Naive B cell (primary cell): ENCODE results near the gene CRYL1. TPM values are rescaled to one million over a fixed set of nuclear protein-coding genes. Genes with fewer than 3 reads are reported as not detected.

Experiments used
- ATAC-seq, 2 donors: fragments of 150-1000 bp; cut with Tn5 transposase; 2 replicates each; pipeline ENCODE4 v1.10.0; 2021; ENCODE audit warnings: low read depth in 2 of 2, mild to moderate bottlenecking in 2 of 2, moderate library complexity in 2 of 2
- DNase-seq: peaks from one replicate; pipeline ENCODE4 v3.0.0; 2022
- H3K27ac Mint-ChIP-seq, 6 donors: one replicate each; pipeline ENCODE4 v1.8.0; 2020 to 2022; ENCODE audit warnings: mild to moderate bottlenecking in 6 of 6, mixed read lengths in 6 of 6, moderate library complexity in 5 of 6, inconsistent platforms in 2 of 6
- H3K27me3 Mint-ChIP-seq, 3 donors: one replicate each; pipeline ENCODE4 v1.8.0; 2021 to 2022; ENCODE audit warnings: mixed read lengths in 3 of 3, mild to moderate bottlenecking in 1 of 3
- H3K36me3 Mint-ChIP-seq, 2 donors: one replicate each; pipeline ENCODE4 v1.8.0; 2020 to 2022; ENCODE audit warnings: mixed read lengths in 2 of 2, inconsistent platforms in 1 of 2, mild to moderate bottlenecking in 1 of 2
- H3K4me1 Mint-ChIP-seq, 3 donors: one replicate each; pipeline ENCODE4 v1.8.0; 2020 to 2022; ENCODE audit warnings: mixed read lengths in 3 of 3, inconsistent platforms in 1 of 3, mild to moderate bottlenecking in 1 of 3, moderate library complexity in 1 of 3
- H3K4me3 Mint-ChIP-seq, 8 donors: one replicate each; pipeline ENCODE4 v1.8.0; 2020 to 2022; ENCODE audit warnings: mild to moderate bottlenecking in 8 of 8, mixed read lengths in 8 of 8, moderate library complexity in 8 of 8, inconsistent platforms in 2 of 8
- H3K9me3 Mint-ChIP-seq, 7 donors: one replicate each; pipeline ENCODE4 v1.8.0; 2020 to 2022; ENCODE audit warnings: mixed read lengths in 7 of 7, mild to moderate bottlenecking in 5 of 7, inconsistent platforms in 2 of 7, moderate library complexity in 1 of 7
- polyA plus RNA-seq, 6 donors: library from polyadenylated mRNA; unstranded; fragments of 300-500 nt; fragmentation: Illumina TruSeq; gene quantifications; one replicate each; pipeline ENCODE4 v1.2.3, GENCODE V29; 2021; ENCODE audit warnings: low read depth in 6 of 6

Gene CRYL1
- 10 to 100 TPM; 18.4 to 35.4 (median 25.8) TPM for polyA plus RNA-seq

GRCh38 chr13:20525601-20526544 lies at the start of gene CRYL1:
Gene CRYL1, minus strand, starts transcription at chr13:20525857. Its CDS starts 63 bp downstream, at chr13:20525794.
- DNase-seq (peak; percentile 67), ATAC-seq (peak; percentile 84 to 85)
- peaks cover 0 to 1% (median 0%) of the 10 kb centered on the region in 7 donors for H3K9me3 Mint-ChIP-seq
- peaks cover 12 to 18% (median 12%) of the 10 kb centered on the region in 3 donors for H3K4me1 Mint-ChIP-seq
- peaks cover 0 to 13% (median 11%) of the 10 kb centered on the region in 3 donors for H3K27me3 Mint-ChIP-seq
- H3K27ac Mint-ChIP-seq: peak within 1 kb of the TSS in 5 of 6 donors; percentile 43 to 97 (median 78)
- H3K36me3 Mint-ChIP-seq: no peaks in the 10 kb centered on the region
- peak within 1 kb of the TSS; percentile 69 to 94 (median 92) for H3K4me3 Mint-ChIP-seq

- DNase-seq (no peak), ATAC-seq (no peak)
- H3K9me3 Mint-ChIP-seq: peaks cover 0 to 8% (median 0%) of the 10 kb centered on the region in 7 donors
- H3K4me3 Mint-ChIP-seq: no peak overlapping the region
- no peak overlapping the region for H3K27ac Mint-ChIP-seq
- H3K36me3 Mint-ChIP-seq: peaks cover 34 to 43% of the 10 kb centered on the region in 2 donors
- H3K4me1 Mint-ChIP-seq: peaks cover 0 to 11% (median 2%) of the 10 kb centered on the region in 3 donors
- H3K27me3 Mint-ChIP-seq: no peaks in the 10 kb centered on the region
These were observed 48.0 kb upstream of the CRYL1 start for GRCh38 chr13:20573636-20574035.

GRCh38 chr13:20573186-20573585 lies 47.5 kb upstream of the CRYL1 start:
- H3K9me3 Mint-ChIP-seq: peaks cover 0 to 6% (median 0%) of the 10 kb centered on the region in 7 donors
- H3K27me3 Mint-ChIP-seq: no peaks in the 10 kb centered on the region
- DNase-seq (no peak), ATAC-seq (no peak)
- H3K4me1 Mint-ChIP-seq: peaks cover 0 to 11% (median 2%) of the 10 kb centered on the region in 3 donors
- peaks cover 30 to 38% of the 10 kb centered on the region in 2 donors for H3K36me3 Mint-ChIP-seq
- peak overlapping the region in 1 of 6 donors; percentile 39 for H3K27ac Mint-ChIP-seq
- H3K4me3 Mint-ChIP-seq: no peak overlapping the region

GRCh38 chr13:20571676-20572075 lies 46.0 kb upstream of the CRYL1 start:
- H3K27ac Mint-ChIP-seq: peak overlapping the region in 1 of 6 donors; percentile 12
- H3K4me1 Mint-ChIP-seq: peaks cover 6 to 20% (median 8%) of the 10 kb centered on the region in 3 donors
- H3K4me3 Mint-ChIP-seq: no peak overlapping the region
- DNase-seq (no peak), ATAC-seq (no peak)
- H3K27me3 Mint-ChIP-seq: no peaks in the 10 kb centered on the region
- H3K9me3 Mint-ChIP-seq: peaks cover 0 to 1% (median 0%) of the 10 kb centered on the region in 7 donors
- H3K36me3 Mint-ChIP-seq: peaks cover 18 to 25% of the 10 kb centered on the region in 2 donors

- H3K9me3 Mint-ChIP-seq: no peaks in the 10 kb centered on the region
- H3K36me3 Mint-ChIP-seq: peaks cover 8 to 14% of the 10 kb centered on the region in 2 donors
- no peaks in the 10 kb centered on the region for H3K27me3 Mint-ChIP-seq
- H3K27ac Mint-ChIP-seq: no peak overlapping the region
- DNase-seq (no peak), ATAC-seq (no peak)
- H3K4me1 Mint-ChIP-seq: peaks cover 9 to 20% (median 16%) of the 10 kb centered on the region in 3 donors
- H3K4me3 Mint-ChIP-seq: no peak overlapping the region
These were observed 44.9 kb upstream of the CRYL1 start for GRCh38 chr13:20570517-20570916.

- H3K27me3 Mint-ChIP-seq: no peaks in the 10 kb centered on the region
- H3K36me3 Mint-ChIP-seq: peaks cover 3 to 8% of the 10 kb centered on the region in 2 donors
- no peak for DNase-seq
- peaks cover 0 to 6% (median 4%) of the 10 kb centered on the region in 7 donors for H3K9me3 Mint-ChIP-seq
- H3K4me3 Mint-ChIP-seq: peak overlapping the region; percentile 92 to 97 (median 94)
- H3K27ac Mint-ChIP-seq: peak overlapping the region; percentile 80 to 95 (median 92)
- H3K4me1 Mint-ChIP-seq: peaks cover 9 to 20% (median 16%) of the 10 kb centered on the region in 3 donors
- no peak for ATAC-seq
These were observed 42.3 kb upstream of the CRYL1 start for GRCh38 chr13:20567881-20568528.

GRCh38 chr13:20566898-20567874 lies 41.5 kb upstream of the CRYL1 start, which contains the start of gene IFT88:
Gene IFT88, plus strand, starts transcription at chr13:20567157. Its CDS starts 7,229 bp downstream, at chr13:20574386.
- peak; percentile 86 for DNase-seq
- Mint-ChIP-seq H3K27ac (peak within 1 kb of the TSS; percentile 86 to 95 (median 92)), H3K4me3 (peak within 1 kb of the TSS; percentile 92 to 97 (median 94)), H3K9me3 (peaks cover 0 to 6% (median 4%) of the 10 kb centered on the region in 7 donors), H3K36me3 (peaks cover 3 to 6% of the 10 kb centered on the region in 2 donors), H3K4me1 (peaks cover 9 to 16% (median 13%) of the 10 kb centered on the region in 3 donors), H3K27me3 (no peaks in the 10 kb centered on the region)
- ATAC-seq: peak; percentile 82 to 86

- Mint-ChIP-seq H3K27ac (peak overlapping the region; percentile 86 to 95 (median 90)), H3K9me3 (peaks cover 0 to 6% (median 4%) of the 10 kb centered on the region in 7 donors)
These were observed 40.8 kb upstream of the CRYL1 start for GRCh38 chr13:20566468-20566897.

GRCh38 chr13:20565115-20565736 lies 39.6 kb upstream of the CRYL1 start:
- DNase-seq (no peak), ATAC-seq (no peak)
- Mint-ChIP-seq H3K4me3 (peak overlapping the region in 6 of 8 donors; percentile 38 to 96 (median 94)), H3K4me1 (peaks cover 9 to 16% (median 9%) of the 10 kb centered on the region in 3 donors), H3K27me3 (no peaks in the 10 kb centered on the region), H3K27ac (peak overlapping the region in 2 of 6 donors; percentile 11 to 90), H3K36me3 (peaks cover 0 to 3% of the 10 kb centered on the region in 2 donors), H3K9me3 (peaks cover 0 to 6% (median 4%) of the 10 kb centered on the region in 7 donors)

More at GRCh38 chr13:20566468-20566897, 40.8 kb upstream of the CRYL1 start:
- DNase-seq (no peak), ATAC-seq (no peak)
- Mint-ChIP-seq H3K27me3 (no peaks in the 10 kb centered on the region), H3K4me1 (peaks cover 9 to 16% (median 9%) of the 10 kb centered on the region in 3 donors), H3K4me3 (peak overlapping the region; percentile 92 to 97 (median 94)), H3K36me3 (peaks cover 0 to 3% of the 10 kb centered on the region in 2 donors)

GRCh38 chr13:20561741-20562140 lies 36.1 kb upstream of the CRYL1 start:
- Mint-ChIP-seq H3K4me1 (peaks cover 0 to 8% (median 3%) of the 10 kb centered on the region in 3 donors), H3K27ac (no peak overlapping the region), H3K36me3 (peaks cover 0 to 3% of the 10 kb centered on the region in 2 donors), H3K27me3 (no peaks in the 10 kb centered on the region), H3K9me3 (peaks cover 0 to 6% (median 4%) of the 10 kb centered on the region in 7 donors), H3K4me3 (no peak overlapping the region)
- DNase-seq: no peak
- ATAC-seq: no peak

- no peak overlapping the region for H3K4me3 Mint-ChIP-seq
- no peak overlapping the region for H3K27ac Mint-ChIP-seq
- H3K36me3 Mint-ChIP-seq: no peaks in the 10 kb centered on the region
- no peaks in the 10 kb centered on the region for H3K27me3 Mint-ChIP-seq
- peaks cover 0 to 4% (median 1%) of the 10 kb centered on the region in 7 donors for H3K9me3 Mint-ChIP-seq
- ATAC-seq (no peak), DNase-seq (no peak)
- H3K4me1 Mint-ChIP-seq: no peaks in the 10 kb centered on the region
These were observed 34.2 kb upstream of the CRYL1 start for GRCh38 chr13:20559659-20560356.
